H1 (cell line): ENCODE measurements around the gene KLHL30. TPM values are rescaled to one million over a fixed set of nuclear protein-coding genes. Genes with fewer than 3 reads are reported as not detected.

Source experiments
- CHD7 ChIP-seq: fragments of 300-600 bp; sonication (generic); IDR thresholded peaks from 2 replicates; pipeline ENCODE4 v1.7.1; 2012; ENCODE audit warnings: low read length, moderate library complexity, mild to moderate bottlenecking, inconsistent platforms; ENCODE audit not compliant: insufficient replicate concordance
- JUND ChIP-seq: IDR thresholded peaks from 2 replicates; pipeline ENCODE4 v1.6.1; 2011; ENCODE audit warnings: mild to moderate bottlenecking, improper control_type of control experiment, low read length
- NRF1 ChIP-seq: IDR thresholded peaks from 2 replicates; pipeline ENCODE4 v1.6.1; 2011; ENCODE audit warnings: mild to moderate bottlenecking, low read depth, low read length, improper control_type of control experiment
- PHF8 ChIP-seq: fragments of 200-600 bp; sonication (generic); conservative IDR thresholded peaks from 2 replicates; pipeline ENCODE4 v1.7.1; 2012; ENCODE audit warnings: low read depth, mild to moderate bottlenecking, inconsistent platforms, low read length, moderate library complexity
- POU5F1 ChIP-seq: IDR thresholded peaks from 2 replicates; pipeline ENCODE4 v1.6.1; 2011; ENCODE audit warnings: low read depth, mild to moderate bottlenecking, low read length, moderate library complexity
- RNF2 ChIP-seq: fragments of 200-900, 300-1000 bp; sonication (generic); IDR thresholded peaks from 2 replicates; pipeline ENCODE4 v1.7.1; 2016; ENCODE audit warnings: borderline replicate concordance, low read depth, mild to moderate bottlenecking, antibody characterized with exemption, low read length; ENCODE audit not compliant: poor library complexity, severe bottlenecking; ENCODE audit errors: missing control alignments
- polyA plus RNA-seq, 7 experiments: library from polyadenylated mRNA; depleted of rRNA in 3 of 7; stranded (reverse) in 5 of 7; unstranded in 2 of 7; fragments of >200 nt in 5 of 7; fragments of 200-250 nt in 2 of 7; gene quantifications; 1 replicate in 5 of 7; 2 replicates in 1 of 7; 4 replicates in 1 of 7; pipeline versions ENCODE4 v1.2.1 to v1.2.3, GENCODE V29; 2011 to 2013; ENCODE audit warnings: missing spikeins in 2 of 7, mixed read lengths in 2 of 7
- total RNA-seq: library from RNA; stranded (reverse); fragmentation: NEBNext Ultra II Directional; extraction: Animal tissue kit (Norgen Biotek cat#: 25700); gene quantifications from 2 replicates; pipeline ENCODE4 v1.2.1, GENCODE V29; 2021

KLHL30 gene
- total and polyA plus RNA-seq, 2 of the 8 experiments (the other 6 are each of a cell fraction or from before 2014, with no cell fraction given), result not detected

- no peak for TF ChIP-seq RNF2
- TF ChIP-seq NRF1, result no peak
- no peak for TF ChIP-seq JUND
- no peak for TF ChIP-seq CHD7
- TF ChIP-seq PHF8, result no peak
- no peak for TF ChIP-seq POU5F1
Observed at GRCh38 chr2:238142382-238143205, 4.1 kb downstream of the KLHL30 start (continued).
